ENCODE measurements around the gene UNC5B.

The UNC5B gene

GRCh38 chr10:71321386-71321785 is 109.0 kb downstream of the UNC5B start:
- no peak for DNase-seq (ENCODE audit: low spot score)

- peak; percentile 46 for DNase-seq (ENCODE audit: low spot score)
Measured at GRCh38 chr10:71323407-71323806, 111.0 kb downstream of the UNC5B start.

GRCh38 chr10:71324743-71325142 is 112.4 kb downstream of the UNC5B start:
- no peak for DNase-seq (ENCODE audit: low spot score)

GRCh38 chr10:71325267-71325666 is 112.9 kb downstream of the UNC5B start:
- no peak for DNase-seq (ENCODE audit: low spot score)

GRCh38 chr10:71326464-71326881 is 114.1 kb downstream of the UNC5B start:
- no peak for DNase-seq (ENCODE audit: low spot score)

- DNase-seq (ENCODE audit: low spot score) = no peak
Measured at GRCh38 chr10:71330789-71331404, 118.5 kb downstream of the UNC5B start.

GRCh38 chr10:71331736-71332135 is 119.4 kb downstream of the UNC5B start:
- no peak for DNase-seq (ENCODE audit: low spot score)

GRCh38 chr10:71332466-71332865 is 120.1 kb downstream of the UNC5B start:
- DNase-seq (ENCODE audit: low spot score) = no peak

- DNase-seq (ENCODE audit: low spot score) = no peak
Measured at GRCh38 chr10:71333129-71333887, 120.9 kb downstream of the UNC5B start.

GRCh38 chr10:71334221-71334791 is 121.9 kb downstream of the UNC5B start:
- no peak for DNase-seq (ENCODE audit: low spot score)

- no peak for DNase-seq (ENCODE audit: low spot score)
Measured at GRCh38 chr10:71335173-71335708, 122.9 kb downstream of the UNC5B start.

GRCh38 chr10:71336632-71337031 is 124.3 kb downstream of the UNC5B start:
- DNase-seq (ENCODE audit: low spot score) = no peak

GRCh38 chr10:71337219-71337701 is 124.9 kb downstream of the UNC5B start:
- DNase-seq (ENCODE audit: low spot score) = peak; percentile 37

- DNase-seq (ENCODE audit: low spot score) = no peak
Measured at GRCh38 chr10:71338728-71339495, 126.5 kb downstream of the UNC5B start.

GRCh38 chr10:71339796-71340589 is 127.6 kb downstream of the UNC5B start:
- DNase-seq (ENCODE audit: low spot score) = no peak

GRCh38 chr10:71342573-71343391 is 130.4 kb downstream of the UNC5B start:
- no peak for DNase-seq (ENCODE audit: low spot score)

- DNase-seq (ENCODE audit: low spot score) = no peak
Measured at GRCh38 chr10:71343392-71343773, 131.0 kb downstream of the UNC5B start.

- peak; percentile 60 for DNase-seq (ENCODE audit: low spot score)
Measured at GRCh38 chr10:71344154-71344925, 132.0 kb downstream of the UNC5B start.

- DNase-seq (ENCODE audit: low spot score) = no peak
Measured at GRCh38 chr10:71344993-71345480, 132.7 kb downstream of the UNC5B start.
